Ishikawa (cell line): ENCODE data around the gene MESP2.

Experiments
- CEBPB ChIP-seq: IDR thresholded peaks from 2 replicates; pipeline ENCODE4 v1.6.1; 2012
- CREB1 ChIP-seq: IDR thresholded peaks from 2 replicates; pipeline ENCODE4 v1.6.1; 2012; ENCODE audit warnings: low read depth
- EGR1 ChIP-seq: IDR thresholded peaks from 2 replicates; pipeline ENCODE4 v1.6.1; 2012
- EP300 ChIP-seq: IDR thresholded peaks from 2 replicates; pipeline ENCODE4 v1.6.1; 2012; ENCODE audit warnings: borderline replicate concordance
- FOXM1 ChIP-seq: IDR thresholded peaks from 2 replicates; pipeline ENCODE4 v1.6.1; 2012; ENCODE audit warnings: low read depth, borderline replicate concordance
- MAX ChIP-seq: IDR thresholded peaks from 2 replicates; pipeline ENCODE4 v1.6.1; 2012
- NFIC ChIP-seq: IDR thresholded peaks from 2 replicates; pipeline ENCODE4 v1.6.1; 2012
- RAD21 ChIP-seq: IDR thresholded peaks from 2 replicates; pipeline ENCODE4 v1.6.1; 2012; ENCODE audit warnings: low read depth
- REST ChIP-seq: IDR thresholded peaks from 2 replicates; pipeline ENCODE4 v1.6.1; 2012; ENCODE audit warnings: low read depth, mild to moderate bottlenecking
- TAF1 ChIP-seq: IDR thresholded peaks from 2 replicates; pipeline ENCODE4 v1.6.1; 2012; ENCODE audit warnings: low read depth, mild to moderate bottlenecking
- TCF12 ChIP-seq: IDR thresholded peaks from 2 replicates; pipeline ENCODE4 v1.6.1; 2012; ENCODE audit warnings: low read depth
- TEAD4 ChIP-seq: IDR thresholded peaks from 2 replicates; pipeline ENCODE4 v1.6.1; 2012
- USF1 ChIP-seq: IDR thresholded peaks from 2 replicates; pipeline ENCODE4 v1.6.1; 2012
- YY1 ChIP-seq: IDR thresholded peaks from 2 replicates; pipeline ENCODE4 v1.6.1; 2012; ENCODE audit warnings: low read depth
- ZBTB7A ChIP-seq: IDR thresholded peaks from 2 replicates; pipeline ENCODE4 v1.6.1; 2012; ENCODE audit warnings: low read depth

The MESP2 gene

GRCh38 chr15:89759835-89760234, 16.3 kb upstream of the MESP2 start:
- TF ChIP-seq TCF12 = no peak
- no peak for TF ChIP-seq NFIC
- TF ChIP-seq TEAD4 = no peak
- no peak for TF ChIP-seq EGR1
- TF ChIP-seq MAX = no peak
- no peak for TF ChIP-seq RAD21
- TF ChIP-seq TAF1 = no peak
- no peak for TF ChIP-seq EP300
- TF ChIP-seq REST = no peak
- TF ChIP-seq CREB1 = no peak
- no peak for TF ChIP-seq YY1
- TF ChIP-seq USF1 = no peak
- no peak for TF ChIP-seq CEBPB
- no peak for TF ChIP-seq FOXM1

GRCh38 chr15:89760303-89761008, 15.7 kb upstream of the MESP2 start:
- TF ChIP-seq RAD21 (peak; percentile 96), CEBPB (no peak), REST (peak; percentile 70)

- TF ChIP-seq TAF1 = no peak
- no peak for TF ChIP-seq EGR1
- 0 out of 2 replicates have a peak, but pooled peaks have one; percentile 22 for TF ChIP-seq MAX
- TF ChIP-seq REST = no peak
These were observed 14.9 kb upstream of the MESP2 start for GRCh38 chr15:89761009-89761831.

- TF ChIP-seq TEAD4 (no peak), MAX (no peak), EP300 (no peak), EGR1 (no peak), FOXM1 (no peak), CEBPB (no peak), USF1 (no peak), RAD21 (no peak), CREB1 (no peak), REST (no peak), ZBTB7A (no peak), YY1 (no peak), TCF12 (no peak)
These were observed 14.2 kb upstream of the MESP2 start for GRCh38 chr15:89761929-89762328.
